G401.6 (cell line): Measurements from ENCODE around the gene STXBP6.
"Not testable (repeated sequence)": the region's sequence is repeated elsewhere in the genome, so short reads cannot be mapped to it uniquely, and the experiment has no call there.

Experiments
- FAIRE-seq: peaks from 2 replicates; lab custom pipeline; 2012; peaks lifted over from hg19 to GRCh38; lab: Jason Lieb, UNC

Gene STXBP6

DNA sequence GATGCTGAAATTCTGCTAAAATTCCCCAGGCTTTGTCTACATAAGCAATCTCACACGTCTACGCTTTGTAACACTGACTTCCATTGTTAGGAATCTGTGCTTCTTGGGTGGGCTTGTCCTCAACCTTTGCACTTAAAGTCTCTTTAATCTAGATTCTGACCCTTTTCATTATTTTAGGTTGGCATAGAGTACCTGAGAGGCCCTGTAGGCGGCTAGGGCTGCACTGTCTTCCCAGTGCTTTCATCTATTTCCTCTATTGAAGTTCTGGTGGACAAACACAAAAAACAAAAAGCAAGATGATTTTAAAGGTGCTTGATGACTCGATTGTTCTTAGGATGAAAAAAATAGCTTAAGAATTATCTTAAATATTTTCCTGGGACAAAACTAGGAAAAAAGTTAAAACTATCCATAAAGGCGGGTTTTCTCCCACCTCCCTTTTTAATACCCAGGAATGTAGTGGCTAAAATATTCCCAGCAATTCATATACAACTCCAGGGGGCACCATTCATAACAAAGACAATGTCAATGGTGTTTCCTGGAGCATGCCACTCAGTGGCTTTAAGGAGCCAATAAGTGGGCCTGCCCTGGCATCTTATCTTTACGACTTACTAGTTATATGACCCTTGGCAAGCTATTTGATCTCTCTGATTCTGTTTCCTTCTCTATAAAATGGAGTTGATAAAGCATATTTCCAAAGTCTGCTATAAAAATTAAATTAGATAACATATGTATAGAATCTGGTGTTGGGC is 197.5 kb downstream of the STXBP6 start:
- no peak for FAIRE-seq

DNA sequence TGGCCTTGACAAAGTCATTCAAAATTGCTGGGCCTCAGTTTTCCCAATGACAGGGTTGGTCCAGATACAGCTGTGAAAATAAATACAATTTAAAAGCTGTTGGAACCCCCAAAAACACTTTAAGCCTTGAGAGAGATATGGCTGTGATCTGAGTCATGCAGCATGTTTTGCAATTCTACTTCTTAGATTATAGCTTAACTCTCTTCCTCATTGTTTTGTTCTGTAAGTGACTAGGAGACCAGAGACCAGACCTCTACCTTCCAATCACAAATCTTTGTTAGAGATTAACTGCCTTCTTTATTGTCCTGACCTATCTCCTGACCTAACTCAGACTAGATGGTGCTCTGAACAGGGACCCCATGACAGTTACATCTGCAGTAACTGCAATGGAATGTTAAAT is 198.1 kb downstream of the STXBP6 start:
- no peak for FAIRE-seq

GRCh38 chr14:24851406-24851805 is 198.5 kb downstream of the STXBP6 start:
- FAIRE-seq = no peak

DNA sequence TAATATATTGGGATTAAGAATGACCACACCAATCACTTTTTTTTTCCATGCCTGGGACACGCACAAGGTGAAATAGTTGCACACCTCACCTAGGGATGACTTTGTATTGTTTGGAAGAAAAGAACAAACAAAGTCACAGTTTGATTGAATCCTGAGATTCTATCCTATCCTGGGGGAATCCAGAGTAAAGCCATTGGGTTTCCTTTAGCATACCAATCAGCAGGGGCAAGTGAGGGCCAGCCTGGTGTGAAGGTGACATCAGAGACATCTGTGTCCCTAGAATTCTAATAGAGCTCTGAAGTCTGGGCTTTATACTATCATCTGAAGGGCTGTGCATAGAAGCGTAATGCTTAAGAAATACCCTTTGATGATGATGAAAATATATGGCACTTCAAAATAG is 199.9 kb downstream of the STXBP6 start:
- no peak for FAIRE-seq

DNA sequence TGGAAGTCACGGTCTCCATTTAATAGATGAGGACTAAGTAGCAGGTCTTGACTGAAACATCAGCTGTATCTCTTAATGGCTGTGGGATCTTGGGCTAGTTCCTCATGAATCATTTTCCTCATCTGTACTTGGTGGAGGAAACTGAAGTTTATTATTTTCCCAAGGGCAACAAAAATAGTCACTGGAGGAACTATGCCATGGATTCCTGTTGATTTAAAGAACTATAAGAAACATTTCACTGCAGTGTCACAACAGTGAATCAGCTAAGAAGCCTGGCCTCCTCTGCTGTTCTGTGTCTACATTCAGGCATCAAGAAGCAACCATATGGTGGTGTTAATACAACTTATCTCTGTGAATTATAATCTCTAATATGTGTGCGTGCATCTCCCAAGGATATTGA is 200.5 kb downstream of the STXBP6 start:
- FAIRE-seq = no peak

DNA sequence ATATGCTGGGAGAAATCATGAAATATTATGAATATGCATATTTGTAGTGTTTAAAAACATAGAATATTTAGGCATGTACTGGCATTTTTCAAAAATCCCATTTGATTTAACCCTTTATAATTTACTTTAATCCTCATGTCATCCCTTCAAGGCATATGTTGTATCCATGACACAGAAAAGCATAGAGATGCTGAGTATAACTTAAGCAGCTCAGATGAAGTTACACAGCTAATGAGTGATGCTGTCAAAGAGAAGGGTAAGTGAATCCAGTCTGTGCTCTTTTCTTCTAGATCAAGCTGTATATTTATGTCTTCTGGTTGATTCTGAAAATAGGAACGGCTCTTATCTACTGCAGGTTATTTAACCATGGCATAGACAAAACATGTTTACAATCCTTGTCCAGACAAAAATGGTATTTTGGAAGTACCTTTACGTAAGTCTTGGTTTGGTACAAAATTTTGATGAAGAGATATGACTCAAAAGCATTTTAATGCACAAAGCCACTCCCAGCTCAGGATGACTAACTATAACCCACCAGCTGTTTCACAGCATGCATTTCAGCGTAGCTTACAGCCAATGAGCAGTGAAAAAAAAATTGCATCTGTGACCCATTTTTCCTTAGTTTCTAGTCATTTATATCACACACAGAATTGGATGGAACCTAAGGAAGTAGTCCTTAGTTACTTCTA is 201.7 kb downstream of the STXBP6 start:
- FAIRE-seq = no peak

DNA sequence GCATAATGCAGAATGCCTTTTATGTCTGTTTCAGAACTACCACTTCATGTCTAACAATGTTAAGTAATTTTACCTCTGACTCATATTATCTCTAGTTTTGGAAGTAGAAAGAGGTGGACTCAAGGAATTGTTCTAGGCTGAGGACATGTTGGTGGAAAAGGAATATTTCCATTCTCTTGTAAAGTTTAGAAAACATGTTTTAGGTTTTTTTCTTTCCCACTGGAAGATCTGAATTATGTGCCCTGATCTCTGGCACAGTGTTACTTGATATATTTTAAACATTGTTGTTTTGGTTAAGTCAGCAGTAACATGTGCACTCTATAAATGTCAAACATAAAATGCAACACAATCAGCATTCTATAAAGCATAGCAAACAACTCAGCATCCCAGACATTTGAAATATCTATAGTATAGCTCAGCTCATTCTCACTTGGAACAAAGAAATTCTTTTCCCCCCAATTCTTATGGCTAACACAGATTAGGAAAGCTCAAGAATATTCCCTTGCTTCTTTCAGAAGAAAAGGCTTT is 202.3 kb downstream of the STXBP6 start:
- no peak for FAIRE-seq

- no peak for FAIRE-seq
Observed at GRCh38 chr14:24846261-24846660, 203.7 kb downstream of the STXBP6 start.

GRCh38 chr14:24845851-24846250 is 204.1 kb downstream of the STXBP6 start:
- no peak for FAIRE-seq

DNA sequence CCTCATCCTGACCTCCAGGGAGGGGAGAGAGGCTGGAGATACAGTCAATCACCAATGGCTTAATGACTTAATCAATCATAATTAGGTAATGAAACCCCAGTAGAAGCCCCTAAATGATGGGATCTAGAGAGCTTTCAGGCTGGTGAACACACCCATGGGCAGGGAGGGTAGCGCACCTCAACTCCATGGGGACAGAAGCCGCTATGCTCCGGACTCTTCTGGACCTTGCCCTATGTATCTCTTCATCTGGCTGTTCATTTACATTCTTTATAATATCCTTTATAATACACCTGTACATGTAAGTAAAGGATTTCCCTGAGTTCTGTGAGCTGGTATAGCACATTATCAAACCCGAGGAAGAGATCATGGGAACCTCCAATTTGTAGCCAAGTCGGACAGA is 205.9 kb downstream of the STXBP6 start:
- no peak for FAIRE-seq

- FAIRE-seq = no peak
Observed at GRCh38 chr14:24843494-24843893, 206.5 kb downstream of the STXBP6 start.

DNA sequence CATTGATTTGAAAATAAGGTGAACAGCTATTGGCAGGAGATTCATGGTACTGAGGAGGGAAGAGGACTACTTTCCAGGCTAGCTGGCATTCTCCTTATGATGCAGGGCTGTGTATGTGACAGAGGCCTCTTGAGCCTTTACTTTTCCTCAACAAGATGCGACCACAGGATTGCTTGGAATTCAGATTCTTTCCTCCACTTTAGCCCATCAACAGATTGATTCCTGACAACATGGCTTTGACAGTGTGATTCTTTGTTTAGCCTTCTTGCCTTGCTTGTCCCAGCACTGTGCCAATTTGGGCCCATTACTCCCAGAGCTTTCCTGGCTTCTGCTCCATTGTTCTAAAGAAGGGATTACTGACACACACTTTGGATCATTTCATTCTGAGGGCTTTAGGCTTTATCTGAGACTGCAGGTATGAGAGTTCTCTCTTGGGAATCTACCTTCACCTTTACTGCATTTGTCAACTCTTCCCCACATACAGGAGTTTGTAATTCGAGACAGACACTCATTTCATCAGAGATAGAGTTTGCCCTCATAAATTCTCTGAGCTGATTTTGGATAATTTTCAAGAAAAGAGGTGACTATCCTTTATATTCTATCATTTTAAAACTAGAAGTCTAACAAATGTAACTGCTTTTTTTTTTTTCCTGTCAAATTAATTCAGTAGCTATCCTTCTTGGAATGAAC is 209.6 kb downstream of the STXBP6 start:
- no peak for FAIRE-seq

- FAIRE-seq = no peak
Observed at GRCh38 chr14:24839617-24840203, 210.2 kb downstream of the STXBP6 start.

GRCh38 chr14:24838945-24839616 is 210.9 kb downstream of the STXBP6 start:
- FAIRE-seq = no peak

GRCh38 chr14:24837280-24838046 is 212.5 kb downstream of the STXBP6 start:
- FAIRE-seq = no peak

DNA sequence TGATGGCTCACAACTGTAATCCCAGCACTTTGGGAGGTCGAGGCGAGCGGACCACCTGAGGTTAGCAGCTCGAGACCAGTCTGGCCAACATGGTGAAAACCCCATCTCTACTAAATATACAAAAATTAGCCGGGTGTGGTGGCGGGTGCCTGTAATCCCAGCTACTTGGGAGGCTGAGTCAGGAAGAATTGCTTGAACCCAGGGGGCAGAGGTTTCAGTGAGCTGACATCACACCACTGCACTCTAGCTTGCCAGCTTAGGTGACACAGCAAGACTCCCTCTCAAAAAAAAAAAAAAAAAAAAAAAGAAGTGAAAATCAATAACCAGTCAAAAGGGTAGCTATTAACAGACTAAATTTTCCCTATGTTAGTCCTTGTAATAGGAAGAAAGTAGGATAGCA is 213.6 kb downstream of the STXBP6 start:
- not testable (repeated sequence) for FAIRE-seq

DNA sequence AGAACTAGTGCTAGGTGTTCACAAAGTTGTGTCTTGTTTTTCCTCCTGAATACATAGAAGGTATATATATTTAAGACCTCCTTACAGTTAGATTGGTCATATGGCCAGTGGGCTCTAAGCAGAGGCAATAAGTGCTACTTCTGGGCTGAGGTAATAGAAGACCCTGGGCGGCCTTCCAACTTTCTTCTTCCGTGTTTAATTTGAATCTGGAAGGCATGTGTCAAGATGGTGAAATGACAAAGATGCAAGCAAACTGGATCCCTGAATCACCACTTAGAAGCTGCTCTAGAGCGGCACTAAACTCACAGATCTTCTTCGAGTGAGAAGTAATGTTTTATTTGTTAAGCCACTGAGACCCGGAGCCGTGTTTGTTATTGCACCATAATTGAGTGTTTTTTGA is 215.0 kb downstream of the STXBP6 start:
- no peak for FAIRE-seq

DNA sequence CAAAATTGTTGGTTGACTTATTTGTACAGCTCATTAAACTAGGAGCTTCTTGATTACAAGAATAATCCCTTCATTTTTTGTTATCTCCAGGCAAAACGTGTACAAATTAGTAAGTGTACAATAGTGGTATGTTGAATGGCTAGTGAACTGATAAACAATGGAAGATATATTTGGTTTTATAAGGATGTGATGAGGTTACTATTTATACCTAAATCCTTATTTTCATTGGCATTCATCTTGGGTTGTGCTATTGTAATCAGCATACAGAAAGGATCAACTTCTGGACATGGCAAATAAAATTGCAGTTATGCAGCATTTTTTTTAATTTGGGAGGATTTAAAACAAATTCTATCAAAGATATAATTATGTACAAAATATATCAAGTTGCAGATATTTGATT is 216.6 kb downstream of the STXBP6 start:
- FAIRE-seq = no peak

GRCh38 chr14:24831677-24832076 is 218.3 kb downstream of the STXBP6 start:
- no peak for FAIRE-seq

DNA sequence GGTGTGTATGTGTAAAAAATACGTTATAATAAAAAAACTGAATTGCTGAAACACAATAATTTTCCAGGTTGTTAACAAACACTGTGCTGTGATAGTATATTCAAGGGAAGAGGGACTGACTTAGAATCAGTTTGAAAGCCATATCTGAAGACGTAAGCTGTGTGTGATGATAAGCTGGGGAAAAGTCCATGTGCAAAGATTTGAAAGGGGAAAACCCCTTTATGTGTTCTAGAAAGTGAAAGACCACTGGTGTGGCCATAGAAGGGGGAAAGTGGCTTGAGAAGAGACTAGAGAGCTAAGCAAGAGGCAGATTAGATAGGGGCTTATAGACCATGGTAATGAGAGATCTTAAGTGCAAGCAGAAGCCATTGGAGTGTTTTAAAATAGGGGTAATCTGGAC is 220.1 kb downstream of the STXBP6 start:
- no peak for FAIRE-seq

DNA sequence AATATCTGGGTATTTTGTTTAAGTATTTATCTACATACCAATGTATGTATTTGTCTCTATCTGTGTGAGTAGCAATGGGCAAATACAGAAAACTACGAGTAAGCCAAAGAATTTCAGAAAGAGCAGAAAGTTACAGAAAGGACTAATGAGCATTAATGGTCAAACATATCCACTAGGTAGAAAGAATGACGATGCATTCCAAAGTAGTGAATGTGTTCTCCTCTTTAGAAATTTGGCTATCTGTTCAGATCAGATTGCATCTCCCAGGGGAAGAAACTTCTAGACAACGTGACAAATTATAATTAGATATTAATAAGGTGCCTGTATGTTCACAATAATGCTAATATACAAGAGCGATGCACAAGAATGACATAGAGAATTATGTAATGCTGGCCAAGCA is 221.5 kb downstream of the STXBP6 start:
- FAIRE-seq = no peak
